Panc1 (cell line): Measurements from ENCODE around the gene NPC1L1.

Experiments
- CTCF ChIP-seq: fragments of 450-650 bp; IDR thresholded peaks from 2 replicates; pipeline ENCODE4 v1.5.1; 2017; ENCODE audit warnings: mild to moderate bottlenecking
- POLR2AphosphoS5 ChIP-seq: IDR thresholded peaks from 2 replicates; pipeline ENCODE4 v1.6.1; 2012; ENCODE audit warnings: mild to moderate bottlenecking, low read depth, low read length, moderate library complexity

GRCh38 chr7:44533301-44534055 is 7.7 kb downstream of the NPC1L1 start:
- TF ChIP-seq CTCF = no peak
- no peak for TF ChIP-seq POLR2AphosphoS5
